ENCODE data around the gene SIRT3. TPM values are rescaled to one million over a fixed set of nuclear protein-coding genes. Genes with fewer than 3 reads are reported as not detected.

The SIRT3 gene
- total RNA-seq, 1 experiment from 2014 or later = 13.8 TPM

GRCh38 chr11:202490-202889, 33.7 kb downstream of the SIRT3 start:
- Histone ChIP-seq H4K20me1 (ENCODE audit: low read length) (no peaks in the 10 kb centered on the region), H3F3A (ENCODE audit: low read length, unreplicated experiment) (no peaks in the 10 kb centered on the region), H2AFZ (ENCODE audit: low read length) (no peak overlapping the region), H3K4me1 (ENCODE audit: insufficient read depth, low read length) (peaks cover 8% of the 10 kb centered on the region; the same call in 1 of the 2 replicates), H3K9ac (ENCODE audit: low read length) (no peak overlapping the region), H3K4me3 (ENCODE audit: low read length) (no peak overlapping the region), H3K27me3 (ENCODE audit: low read length) (no peaks in the 10 kb centered on the region), H3K36me3 (ENCODE audit: low read depth, low read length) (peaks cover 5% of the 10 kb centered on the region; the same call in 1 of the 2 replicates), H3K27ac (ENCODE audit: low read length) (no peak overlapping the region), H3K79me2 (ENCODE audit: low read length) (peaks cover 22% of the 10 kb centered on the region), H3K9me2 (replicated peaks; ENCODE audit: low read length) (no peaks in the 10 kb centered on the region), H3K9me3 (ENCODE audit: low read length) (no peaks in the 10 kb centered on the region), H3K4me2 (ENCODE audit: low read length) (no peak overlapping the region)
- ChIA-PET POLR2A (ENCODE audit: unreplicated experiment) (no interaction called here), CTCF (no interaction called here)
- TF ChIP-seq EZH2 (IDR thresholded peaks at IDR 0.05; ENCODE audit: low read length, unreplicated experiment) (no peak), EZH2phosphoT487 (IDR thresholded peaks at IDR 0.05; ENCODE audit: borderline replicate concordance, low read length) (no peak)
- TF ChIP-seq, protein P1, sequence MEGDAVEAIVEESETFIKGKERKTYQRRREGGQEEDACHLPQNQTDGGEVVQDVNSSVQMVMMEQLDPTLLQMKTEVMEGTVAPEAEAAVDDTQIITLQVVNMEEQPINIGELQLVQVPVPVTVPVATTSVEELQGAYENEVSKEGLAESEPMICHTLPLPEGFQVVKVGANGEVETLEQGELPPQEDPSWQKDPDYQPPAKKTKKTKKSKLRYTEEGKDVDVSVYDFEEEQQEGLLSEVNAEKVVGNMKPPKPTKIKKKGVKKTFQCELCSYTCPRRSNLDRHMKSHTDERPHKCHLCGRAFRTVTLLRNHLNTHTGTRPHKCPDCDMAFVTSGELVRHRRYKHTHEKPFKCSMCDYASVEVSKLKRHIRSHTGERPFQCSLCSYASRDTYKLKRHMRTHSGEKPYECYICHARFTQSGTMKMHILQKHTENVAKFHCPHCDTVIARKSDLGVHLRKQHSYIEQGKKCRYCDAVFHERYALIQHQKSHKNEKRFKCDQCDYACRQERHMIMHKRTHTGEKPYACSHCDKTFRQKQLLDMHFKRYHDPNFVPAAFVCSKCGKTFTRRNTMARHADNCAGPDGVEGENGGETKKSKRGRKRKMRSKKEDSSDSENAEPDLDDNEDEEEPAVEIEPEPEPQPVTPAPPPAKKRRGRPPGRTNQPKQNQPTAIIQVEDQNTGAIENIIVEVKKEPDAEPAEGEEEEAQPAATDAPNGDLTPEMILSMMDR (conservative IDR thresholded peaks at IDR 0.05; ENCODE audit: low read depth, low read length) = no peak
- no peak for DNase-seq
- no TSS peak for BruUV-seq (replicated peaks)
- no peak for ATAC-seq
- intact Hi-C loops (cut with micrococcal nuclease) = no loop called here

- no peaks in the 10 kb centered on the region for H3K9me3 ChIP-seq (ENCODE audit: low read length)
- H2AFZ ChIP-seq (ENCODE audit: low read length) = no peak overlapping the region
- no peak overlapping the region for H3K9ac ChIP-seq (ENCODE audit: low read length)
- POLR2A ChIA-PET (ENCODE audit: unreplicated experiment) = no interaction called here
- H3K4me1 ChIP-seq (ENCODE audit: insufficient read depth, low read length) = peaks cover 8% of the 10 kb centered on the region; the same call in 1 of the 2 replicates
- intact Hi-C loops (cut with micrococcal nuclease) = no loop called here
- no peak overlapping the region for H3K27ac ChIP-seq (ENCODE audit: low read length)
- no peak for ATAC-seq
- H3K79me2 ChIP-seq (ENCODE audit: low read length) = peaks cover 20% of the 10 kb centered on the region
- no peak for DNase-seq
- no peaks in the 10 kb centered on the region for H3K27me3 ChIP-seq (ENCODE audit: low read length)
- no peaks in the 10 kb centered on the region for H3F3A ChIP-seq (ENCODE audit: low read length, unreplicated experiment)
- H3K4me2 ChIP-seq (ENCODE audit: low read length) = no peak overlapping the region
- no peaks in the 10 kb centered on the region for H4K20me1 ChIP-seq (ENCODE audit: low read length)
- CTCF ChIA-PET = no interaction called here
- no TSS peak for BruUV-seq (replicated peaks)
- TF ChIP-seq, protein P1 (conservative IDR thresholded peaks at IDR 0.05; ENCODE audit: low read depth, low read length) = no peak
- no peak for TF ChIP-seq EZH2 (IDR thresholded peaks at IDR 0.05; ENCODE audit: low read length, unreplicated experiment)
- TF ChIP-seq EZH2phosphoT487 (IDR thresholded peaks at IDR 0.05; ENCODE audit: borderline replicate concordance, low read length) = no peak
- H3K4me3 ChIP-seq (ENCODE audit: low read length) = no peak overlapping the region
- H3K36me3 ChIP-seq (ENCODE audit: low read depth, low read length) = peaks cover 5% of the 10 kb centered on the region; the same call in 1 of the 2 replicates
- H3K9me2 ChIP-seq (replicated peaks; ENCODE audit: low read length) = no peaks in the 10 kb centered on the region
These were observed 34.2 kb downstream of the SIRT3 start for GRCh38 chr11:201966-202365.

DNA sequence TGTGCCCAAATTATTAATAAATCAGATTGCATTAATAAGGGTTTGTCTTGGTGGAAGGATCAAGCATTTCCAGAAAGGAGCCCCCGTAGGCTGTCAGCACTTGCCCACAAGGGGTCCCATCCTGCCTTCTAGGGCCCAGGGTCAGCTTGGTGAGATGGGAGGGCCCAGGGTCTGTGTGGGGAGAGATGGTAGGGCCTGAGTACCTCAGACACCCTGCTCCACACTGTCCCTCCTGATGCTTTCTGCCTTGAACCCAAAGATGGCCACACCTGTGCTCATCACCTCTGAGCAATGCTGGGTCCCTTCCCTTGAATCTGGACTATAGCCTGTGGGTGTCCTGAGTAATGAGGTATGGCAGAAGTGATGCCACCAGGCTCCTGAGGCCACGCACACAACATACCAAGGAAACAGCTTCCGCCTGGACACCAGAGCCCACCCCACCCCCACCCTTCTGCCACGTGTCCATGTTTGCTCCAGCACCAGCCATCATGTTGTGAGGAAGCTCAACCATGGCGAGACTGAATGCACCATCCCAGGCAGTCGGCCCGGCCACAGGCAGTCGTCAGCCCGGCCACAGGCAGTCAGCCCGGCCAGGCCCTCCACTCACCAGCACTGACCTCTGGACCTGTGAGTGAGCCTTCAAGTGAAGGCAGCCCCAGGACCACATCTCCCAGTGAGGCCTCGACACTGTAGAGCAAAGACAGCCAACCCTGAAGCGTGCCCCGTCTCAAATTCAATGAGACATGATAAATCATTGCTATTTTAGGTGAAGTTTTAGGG, 35.7 kb downstream of the SIRT3 start:
- ATAC-seq (no peak), DNase-seq (no peak)
- no peaks in the 10 kb centered on the region for H3K27me3 ChIP-seq (ENCODE audit: low read length)
- POLR2A ChIA-PET (ENCODE audit: unreplicated experiment) = no interaction called here
- H2AFZ ChIP-seq (ENCODE audit: low read length) = no peak overlapping the region
- no peak overlapping the region for H3K4me2 ChIP-seq (ENCODE audit: low read length)
- BruUV-seq (replicated peaks) = no TSS peak
- no peaks in the 10 kb centered on the region for H3K9me2 ChIP-seq (replicated peaks; ENCODE audit: low read length)
- TF ChIP-seq EZH2 (IDR thresholded peaks at IDR 0.05; ENCODE audit: low read length, unreplicated experiment) (no peak), EZH2phosphoT487 (IDR thresholded peaks at IDR 0.05; ENCODE audit: borderline replicate concordance, low read length) (no peak)
- TF ChIP-seq, protein P1 (conservative IDR thresholded peaks at IDR 0.05; ENCODE audit: low read depth, low read length) = no peak
- H3K9me3 ChIP-seq (ENCODE audit: low read length) = no peaks in the 10 kb centered on the region
- no peak overlapping the region for H3K9ac ChIP-seq (ENCODE audit: low read length)
- no peak overlapping the region for H3K4me3 ChIP-seq (ENCODE audit: low read length)
- CTCF ChIA-PET = no interaction called here
- H4K20me1 ChIP-seq (ENCODE audit: low read length) = no peaks in the 10 kb centered on the region
- H3K4me1 ChIP-seq (ENCODE audit: insufficient read depth, low read length) = no peaks in the 10 kb centered on the region
- no peaks in the 10 kb centered on the region for H3F3A ChIP-seq (ENCODE audit: low read length, unreplicated experiment)
- H3K36me3 ChIP-seq (ENCODE audit: low read depth, low read length) = peaks cover 3% of the 10 kb centered on the region; the same call in 1 of the 2 replicates
- peaks cover 4% of the 10 kb centered on the region for H3K79me2 ChIP-seq (ENCODE audit: low read length)
- intact Hi-C loops (cut with micrococcal nuclease) = no loop called here
- H3K27ac ChIP-seq (ENCODE audit: low read length) = no peak overlapping the region

All from PC-3 (cell line).